PFSK-1 (cell line): ENCODE results near the gene GRIFIN.

Source experiments
- FOXP2 ChIP-seq: optimal IDR thresholded peaks from 2 replicates; pipeline ENCODE3; 2011; ENCODE audit warnings: borderline replicate concordance, control low read depth, inconsistent platforms; ENCODE audit not compliant: insufficient read depth; ENCODE audit errors: extremely low read length, extremely low read depth
- POLR2AphosphoS5 ChIP-seq: IDR thresholded peaks from 2 replicates; pipeline ENCODE4 v1.6.1; 2012; ENCODE audit warnings: low read depth, mild to moderate bottlenecking, control low read depth, low read length, moderate library complexity
- SIN3A ChIP-seq: IDR thresholded peaks from 2 replicates; pipeline ENCODE4 v1.6.1; 2012; ENCODE audit warnings: mild to moderate bottlenecking, low read length, moderate library complexity, borderline replicate concordance; ENCODE audit not compliant: insufficient read depth
- TAF1 ChIP-seq: IDR thresholded peaks from 2 replicates; pipeline ENCODE4 v1.6.1; 2012; ENCODE audit warnings: low read length, control low read depth, borderline replicate concordance; ENCODE audit not compliant: insufficient read depth
- TF ChIP-seq, protein P1 (sequence below), 2 experiments: IDR thresholded peaks; 2 replicates each; pipeline versions ENCODE4 v1.6.1 to v1.8.0; 2011 to 2012; ENCODE audit warnings: low read depth in 2 of 2, low read length in 2 of 2, control low read depth in 1 of 2, inconsistent platforms in 1 of 2, mild to moderate bottlenecking in 1 of 2, moderate library complexity in 1 of 2; ENCODE audit not compliant: insufficient read depth in 1 of 2

The GRIFIN gene

GRCh38 chr7:2450198-2451107, 25.7 kb downstream of the GRIFIN start:
- TF ChIP-seq SIN3A (no peak), POLR2AphosphoS5 (no peak), TAF1 (no peak), FOXP2 (no peak)
- TF ChIP-seq, protein P1, sequence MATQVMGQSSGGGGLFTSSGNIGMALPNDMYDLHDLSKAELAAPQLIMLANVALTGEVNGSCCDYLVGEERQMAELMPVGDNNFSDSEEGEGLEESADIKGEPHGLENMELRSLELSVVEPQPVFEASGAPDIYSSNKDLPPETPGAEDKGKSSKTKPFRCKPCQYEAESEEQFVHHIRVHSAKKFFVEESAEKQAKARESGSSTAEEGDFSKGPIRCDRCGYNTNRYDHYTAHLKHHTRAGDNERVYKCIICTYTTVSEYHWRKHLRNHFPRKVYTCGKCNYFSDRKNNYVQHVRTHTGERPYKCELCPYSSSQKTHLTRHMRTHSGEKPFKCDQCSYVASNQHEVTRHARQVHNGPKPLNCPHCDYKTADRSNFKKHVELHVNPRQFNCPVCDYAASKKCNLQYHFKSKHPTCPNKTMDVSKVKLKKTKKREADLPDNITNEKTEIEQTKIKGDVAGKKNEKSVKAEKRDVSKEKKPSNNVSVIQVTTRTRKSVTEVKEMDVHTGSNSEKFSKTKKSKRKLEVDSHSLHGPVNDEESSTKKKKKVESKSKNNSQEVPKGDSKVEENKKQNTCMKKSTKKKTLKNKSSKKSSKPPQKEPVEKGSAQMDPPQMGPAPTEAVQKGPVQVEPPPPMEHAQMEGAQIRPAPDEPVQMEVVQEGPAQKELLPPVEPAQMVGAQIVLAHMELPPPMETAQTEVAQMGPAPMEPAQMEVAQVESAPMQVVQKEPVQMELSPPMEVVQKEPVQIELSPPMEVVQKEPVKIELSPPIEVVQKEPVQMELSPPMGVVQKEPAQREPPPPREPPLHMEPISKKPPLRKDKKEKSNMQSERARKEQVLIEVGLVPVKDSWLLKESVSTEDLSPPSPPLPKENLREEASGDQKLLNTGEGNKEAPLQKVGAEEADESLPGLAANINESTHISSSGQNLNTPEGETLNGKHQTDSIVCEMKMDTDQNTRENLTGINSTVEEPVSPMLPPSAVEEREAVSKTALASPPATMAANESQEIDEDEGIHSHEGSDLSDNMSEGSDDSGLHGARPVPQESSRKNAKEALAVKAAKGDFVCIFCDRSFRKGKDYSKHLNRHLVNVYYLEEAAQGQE (IDR thresholded peaks at IDR 0.05; ENCODE audit: insufficient read depth in 1 of 2, low read depth in 2 of 2, low read length in 2 of 2) = no peak

DNA sequence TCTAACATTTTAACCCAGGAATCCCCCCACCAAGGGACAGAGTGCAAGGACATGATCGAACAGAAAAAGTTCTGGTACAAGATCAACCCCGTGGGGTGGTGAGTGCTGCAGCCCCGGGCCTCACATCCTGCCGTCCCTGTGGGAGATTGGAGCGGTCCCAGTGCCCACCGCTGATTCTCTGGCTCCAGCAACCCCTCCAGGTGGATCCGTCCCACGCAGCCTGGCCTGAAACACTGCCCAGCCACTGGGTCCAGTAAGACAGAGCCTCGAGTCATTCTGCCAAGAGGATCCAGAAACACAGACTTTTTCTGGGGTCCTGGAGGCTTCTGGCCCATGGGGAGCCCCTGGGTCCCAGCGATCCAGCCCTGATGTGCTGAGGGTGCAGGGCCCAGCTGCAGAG, 29.5 kb downstream of the GRIFIN start:
- TF ChIP-seq POLR2AphosphoS5 = no peak

DNA sequence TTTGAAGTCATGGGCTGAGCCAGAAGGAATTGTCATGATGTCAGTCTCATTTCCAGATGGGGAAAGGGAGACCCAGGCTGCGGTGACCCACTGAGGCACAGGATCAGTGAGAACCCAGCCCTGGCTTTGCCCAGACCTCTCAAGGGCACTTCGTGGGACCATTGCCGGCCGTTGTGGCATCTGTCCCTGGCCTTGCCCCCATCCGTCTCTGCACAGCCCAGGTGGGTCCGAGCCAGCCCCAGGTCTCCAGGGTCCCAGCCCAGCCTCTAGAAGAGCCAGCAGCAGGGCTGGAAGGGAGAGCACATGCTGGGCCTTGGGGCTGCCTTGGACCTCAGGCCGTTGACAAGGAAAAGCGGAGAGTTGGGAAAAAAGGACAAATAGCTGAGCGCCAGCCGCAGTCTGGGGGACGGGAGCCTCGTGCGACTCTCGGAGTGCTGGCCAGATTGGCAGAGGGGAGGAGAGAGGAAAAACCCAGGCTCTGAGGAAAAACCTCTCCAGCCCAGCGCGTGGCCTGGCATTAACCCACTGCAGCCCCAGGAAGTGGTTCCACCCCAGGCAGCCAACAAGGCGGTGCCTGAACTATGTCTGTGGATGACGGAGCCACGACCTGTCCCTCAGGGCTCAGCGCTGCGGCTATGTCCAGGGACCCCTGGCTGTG, 30.2 kb downstream of the GRIFIN start:
- TF ChIP-seq SIN3A (no peak), TAF1 (no peak), FOXP2 (no peak), POLR2AphosphoS5 (no peak)
- TF ChIP-seq, protein P1 (IDR thresholded peaks at IDR 0.05; ENCODE audit: insufficient read depth in 1 of 2, low read depth in 2 of 2, low read length in 2 of 2) = no peak

- TF ChIP-seq POLR2AphosphoS5 (no peak), FOXP2 (no peak), SIN3A (no peak), TAF1 (no peak)
- TF ChIP-seq, protein P1 (IDR thresholded peaks at IDR 0.05; ENCODE audit: insufficient read depth in 1 of 2, low read depth in 2 of 2, low read length in 2 of 2) = no peak
Measured at GRCh38 chr7:2445047-2445446, 31.2 kb downstream of the GRIFIN start.

DNA sequence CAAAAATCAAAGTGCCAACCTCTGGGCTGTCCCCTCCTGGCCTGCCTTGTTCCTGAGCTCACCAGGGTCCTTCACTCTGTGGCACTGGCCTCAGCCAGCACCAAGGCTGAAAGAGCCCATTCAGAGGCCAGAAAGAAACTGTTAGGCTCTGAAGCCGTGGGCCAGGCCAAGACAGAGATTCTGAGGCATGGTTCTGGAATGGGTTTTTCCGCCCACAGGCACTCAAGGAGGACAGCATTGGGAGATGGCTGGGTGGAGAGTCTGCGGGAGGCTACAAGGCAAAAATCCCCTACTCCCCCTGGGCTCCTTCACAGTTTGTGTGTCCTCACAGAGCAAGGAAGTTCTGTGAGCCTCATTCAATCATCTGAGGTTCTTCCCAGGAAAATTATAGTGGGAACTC, 31.7 kb downstream of the GRIFIN start:
- no peak for TF ChIP-seq TAF1
- TF ChIP-seq POLR2AphosphoS5 = no peak
- TF ChIP-seq FOXP2 = no peak
- TF ChIP-seq, protein P1 (IDR thresholded peaks at IDR 0.05; ENCODE audit: insufficient read depth in 1 of 2, low read depth in 2 of 2, low read length in 2 of 2) = no peak
- no peak for TF ChIP-seq SIN3A
